ENCODE results near the gene SPEF2. TPM values are rescaled to one million over a fixed set of nuclear protein-coding genes. Genes with fewer than 3 reads are reported as not detected.

Gene SPEF2
- total RNA-seq, 1 donor from 2014 or later, result 9.9 TPM

- no peak for TF ChIP-seq CTCF (IDR thresholded peaks at IDR 0.05)
- no peaks in the 10 kb centered on the region for H3K9me3 ChIP-seq
- peak overlapping the region; percentile 33 for H3K27ac ChIP-seq
- H3K36me3 ChIP-seq, result no peaks in the 10 kb centered on the region
- intact Hi-C loops (cut with DNase I), result no loop called here
- no peak overlapping the region for H3K4me3 ChIP-seq
- DNase-seq, result no peak
- peaks cover 6% of the 10 kb centered on the region for H3K4me1 ChIP-seq
- no peak for ATAC-seq
- no peaks in the 10 kb centered on the region for H3K27me3 ChIP-seq
Observed at GRCh38 chr5:35781181-35781790, 163.6 kb downstream of the SPEF2 start.

GRCh38 chr5:35783551-35783950, 165.9 kb downstream of the SPEF2 start:
- Histone ChIP-seq H3K27ac (no peak overlapping the region), H3K4me3 (no peak overlapping the region), H3K27me3 (no peaks in the 10 kb centered on the region), H3K9me3 (no peaks in the 10 kb centered on the region), H3K4me1 (peaks cover 6% of the 10 kb centered on the region), H3K36me3 (no peaks in the 10 kb centered on the region)
- no peak for ATAC-seq
- no peak for TF ChIP-seq CTCF (IDR thresholded peaks at IDR 0.05)
- DNase-seq, result no peak
- intact Hi-C loops (cut with DNase I), result no loop called here

GRCh38 chr5:35785601-35786085, 168.0 kb downstream of the SPEF2 start:
- no peak for TF ChIP-seq CTCF (IDR thresholded peaks at IDR 0.05)
- ATAC-seq (peak; percentile 84), DNase-seq (no peak)

GRCh38 chr5:35788724-35789123, 171.1 kb downstream of the SPEF2 start:
- no peak for ATAC-seq
- no peaks in the 10 kb centered on the region for H3K9me3 ChIP-seq
- H3K36me3 ChIP-seq, result no peaks in the 10 kb centered on the region
- DNase-seq, result no peak
- no peaks in the 10 kb centered on the region for H3K4me1 ChIP-seq
- no peaks in the 10 kb centered on the region for H3K27me3 ChIP-seq
- no peak overlapping the region for H3K4me3 ChIP-seq
- TF ChIP-seq CTCF (IDR thresholded peaks at IDR 0.05), result no peak
- no peak overlapping the region for H3K27ac ChIP-seq
- intact Hi-C loops (cut with DNase I), result no loop called here

More at GRCh38 chr5:35785601-35786085, 168.0 kb downstream of the SPEF2 start:
- Histone ChIP-seq H3K27me3 (no peaks in the 10 kb centered on the region), H3K27ac (no peak overlapping the region), H3K4me1 (peaks cover 6% of the 10 kb centered on the region), H3K4me3 (no peak overlapping the region), H3K9me3 (no peaks in the 10 kb centered on the region), H3K36me3 (no peaks in the 10 kb centered on the region)
- intact Hi-C loops (cut with DNase I), result no loop called here

DNA sequence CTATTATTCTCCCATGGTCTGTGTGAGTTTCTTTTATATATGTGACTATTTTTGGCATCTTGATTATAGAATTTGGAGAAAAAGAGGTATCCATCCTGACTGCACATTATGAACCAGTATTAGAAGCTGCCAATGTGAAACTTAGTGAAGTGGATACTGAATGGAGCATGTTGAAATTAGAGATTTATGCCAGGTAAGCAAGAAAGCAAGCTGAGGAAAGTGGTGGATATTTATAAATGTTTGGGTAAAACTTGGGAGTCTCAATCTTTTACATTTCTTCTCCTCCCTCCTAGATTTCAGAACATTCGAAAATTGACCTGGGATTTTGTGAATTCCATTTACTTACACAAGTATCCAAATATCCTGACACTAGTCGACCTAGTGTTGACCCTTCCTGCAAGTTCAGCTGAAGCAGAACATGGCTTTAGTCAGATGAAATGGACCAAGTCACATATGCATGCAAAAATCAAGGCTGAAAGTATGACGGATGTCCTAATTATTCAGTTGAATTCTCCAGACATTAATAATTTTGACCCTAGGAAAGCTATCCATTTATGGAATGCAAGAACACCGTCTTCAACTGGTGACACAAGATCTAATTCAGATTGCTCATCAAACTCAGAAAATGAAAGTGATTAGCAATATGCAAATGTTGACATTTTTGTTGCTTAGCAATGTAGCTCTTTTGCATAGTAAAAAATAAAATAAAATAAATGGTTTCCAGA, 172.2 kb downstream of the SPEF2 start:
- no peaks in the 10 kb centered on the region for H3K36me3 ChIP-seq
- DNase-seq (no peak), ATAC-seq (no peak)
- H3K9me3 ChIP-seq, result no peaks in the 10 kb centered on the region
- H3K27me3 ChIP-seq, result no peaks in the 10 kb centered on the region
- H3K4me3 ChIP-seq, result no peak overlapping the region
- no peak for TF ChIP-seq CTCF (IDR thresholded peaks at IDR 0.05)
- intact Hi-C loops (cut with DNase I), result no loop called here
- no peak overlapping the region for H3K27ac ChIP-seq
- H3K4me1 ChIP-seq, result no peaks in the 10 kb centered on the region

All from upper lobe of right lung (tissue), 1 donor.